Measurements from ENCODE around the gene CMTR2. TPM values are rescaled to one million over a fixed set of nuclear protein-coding genes. Genes with fewer than 3 reads are reported as not detected.

The CMTR2 gene
- polyA plus RNA-seq, 1 experiment = 32.7 TPM

DNA sequence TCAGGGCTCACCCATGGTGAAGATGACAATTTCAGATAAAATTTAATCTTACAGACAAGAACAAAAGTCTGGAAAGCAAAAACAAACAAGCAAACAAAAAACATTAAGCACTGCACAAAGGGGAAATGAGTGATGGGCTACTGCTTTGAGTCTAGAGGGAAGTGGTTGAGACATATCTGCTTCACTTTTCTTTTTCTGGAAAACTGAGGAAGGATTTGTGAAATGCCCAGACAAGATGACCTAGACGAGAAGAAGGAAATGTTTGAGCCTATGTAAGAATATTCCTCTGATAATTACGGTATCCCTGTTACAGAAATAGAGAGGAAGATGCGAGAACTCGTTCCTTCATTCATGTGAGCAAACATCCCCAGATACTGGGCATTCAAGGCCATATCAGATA lies 47.2 kb downstream of the CMTR2 start:
- TF ChIP-seq, protein P1, sequence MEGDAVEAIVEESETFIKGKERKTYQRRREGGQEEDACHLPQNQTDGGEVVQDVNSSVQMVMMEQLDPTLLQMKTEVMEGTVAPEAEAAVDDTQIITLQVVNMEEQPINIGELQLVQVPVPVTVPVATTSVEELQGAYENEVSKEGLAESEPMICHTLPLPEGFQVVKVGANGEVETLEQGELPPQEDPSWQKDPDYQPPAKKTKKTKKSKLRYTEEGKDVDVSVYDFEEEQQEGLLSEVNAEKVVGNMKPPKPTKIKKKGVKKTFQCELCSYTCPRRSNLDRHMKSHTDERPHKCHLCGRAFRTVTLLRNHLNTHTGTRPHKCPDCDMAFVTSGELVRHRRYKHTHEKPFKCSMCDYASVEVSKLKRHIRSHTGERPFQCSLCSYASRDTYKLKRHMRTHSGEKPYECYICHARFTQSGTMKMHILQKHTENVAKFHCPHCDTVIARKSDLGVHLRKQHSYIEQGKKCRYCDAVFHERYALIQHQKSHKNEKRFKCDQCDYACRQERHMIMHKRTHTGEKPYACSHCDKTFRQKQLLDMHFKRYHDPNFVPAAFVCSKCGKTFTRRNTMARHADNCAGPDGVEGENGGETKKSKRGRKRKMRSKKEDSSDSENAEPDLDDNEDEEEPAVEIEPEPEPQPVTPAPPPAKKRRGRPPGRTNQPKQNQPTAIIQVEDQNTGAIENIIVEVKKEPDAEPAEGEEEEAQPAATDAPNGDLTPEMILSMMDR (IDR thresholded peaks at IDR 0.05; ENCODE audit: low read depth, low read length) = no peak
- H3K27ac ChIP-seq (ENCODE audit: low read depth, low read length) = no peak overlapping the region
- DNase-seq (ENCODE audit: low read depth, low spot score) = no peak
- no peaks in the 10 kb centered on the region for H3K9me3 ChIP-seq (ENCODE audit: control insufficient read depth, insufficient read depth, low read length)
- no peaks in the 10 kb centered on the region for H3K27me3 ChIP-seq (ENCODE audit: control insufficient read depth, insufficient read depth, low read length)
- no peak overlapping the region for H3K4me3 ChIP-seq (ENCODE audit: low read depth, low read length)
- CTCF ChIA-PET = no interaction called here
- POLR2A ChIA-PET = no interaction called here

Other genes starting within 250 kb of the CMTR2 start
- 0.84 and 0.95 TPM in 2 replicates for gene HYDIN, start 58.7 kb downstream of the CMTR2 start, polyA plus RNA-seq (2011; rRNA removed)
- gene CALB2, start 69.3 kb upstream of the CMTR2 start, polyA plus RNA-seq (2011; rRNA removed) = 2.9 and 3.0 TPM in 2 replicates
- not detected in 2 replicates for gene TLE7, start 152.7 kb upstream of the CMTR2 start, polyA plus RNA-seq (2011; rRNA removed)
- 11.9 and 14.8 TPM in 2 replicates for gene ZNF23, start 172.8 kb upstream of the CMTR2 start, polyA plus RNA-seq (2011; rRNA removed)
- gene ZNF19, start 199.9 kb upstream of the CMTR2 start, polyA plus RNA-seq (2011; rRNA removed) = 1.9 and 2.0 TPM in 2 replicates
- not detected in 2 replicates for gene CHST4, start 237.0 kb upstream of the CMTR2 start, polyA plus RNA-seq (2011; rRNA removed)

All from AG04450 (cell line).